Measurements from ENCODE around the gene YIPF5. TPM values are rescaled to one million over a fixed set of nuclear protein-coding genes. Genes with fewer than 3 reads are reported as not detected.
A peak's percentile ranks its signal among the peaks of the same experiment; 100 is the strongest.

Gene YIPF5
- total and polyA plus RNA-seq, 4 experiments from 2014 or later = 50.5 to 70.8 (median 62.4) TPM

GRCh38 chr5:144128844-144129243, 41.6 kb downstream of the YIPF5 start:
- Mint-ChIP-seq H3K27ac (no peak overlapping the region), H3K36me3 (no peaks in the 10 kb centered on the region), H3K27me3 (peaks cover 1% of the 10 kb centered on the region in 2 donors), H3K9me3 (peaks cover 0 to 3% (median 0%) of the 10 kb centered on the region in 8 donors), H3K4me3 (no peak overlapping the region), H3K4me1 (no peaks in the 10 kb centered on the region)
- no peak overlapping the region for H3K27ac ChIP-seq (ENCODE audit: low read depth, low read length)
- intact Hi-C loops (cut with micrococcal nuclease) = no loop called here
- H3K4me1 ChIP-seq (ENCODE audit: insufficient read depth, low read length) = no peaks in the 10 kb centered on the region
- no peaks in the 10 kb centered on the region for H3K9me3 ChIP-seq (ENCODE audit: control insufficient read depth in 1 of 2, low read length in 2 of 2)
- ChIA-PET CTCF (ENCODE audit: partially characterized antibody) (no interaction called here), POLR2A (ENCODE audit: partially characterized antibody) (no interaction called here)
- no peaks in the 10 kb centered on the region for H3K36me3 ChIP-seq (ENCODE audit: insufficient read depth, low read length)
- no peak for DNase-seq
- H3K4me3 ChIP-seq (ENCODE audit: low read length in 2 of 2) = no peak overlapping the region
- H3K27me3 ChIP-seq (ENCODE audit: insufficient read depth, low read length) = no peaks in the 10 kb centered on the region

DNA sequence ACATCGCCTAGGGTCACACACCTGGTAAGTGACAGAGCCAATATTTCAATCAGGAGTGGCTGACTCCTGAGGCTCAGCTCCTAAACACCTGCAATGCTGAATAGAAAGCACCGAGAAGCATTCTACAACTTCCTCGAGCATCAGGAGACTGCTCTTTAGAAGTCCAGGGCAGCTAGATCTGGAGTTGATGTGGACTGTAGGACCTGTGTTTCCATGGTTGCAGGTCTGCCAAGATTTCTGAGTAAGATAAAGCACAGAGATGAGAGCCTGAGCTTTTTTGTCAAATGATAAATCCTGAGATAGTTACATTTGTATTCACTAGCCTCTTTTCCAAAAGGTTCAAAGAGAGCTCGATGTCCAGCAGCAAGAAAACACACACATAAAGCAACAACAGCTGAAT, 43.8 kb downstream of the YIPF5 start:
- no peaks in the 10 kb centered on the region for H3K36me3 Mint-ChIP-seq
- H3K27ac ChIP-seq (ENCODE audit: low read depth, low read length) = no peak overlapping the region
- H3K27me3 ChIP-seq (ENCODE audit: insufficient read depth, low read length) = no peaks in the 10 kb centered on the region
- no peaks in the 10 kb centered on the region for H3K4me1 ChIP-seq (ENCODE audit: insufficient read depth, low read length)
- peaks cover 0 to 3% (median 0%) of the 10 kb centered on the region in 8 donors for H3K9me3 Mint-ChIP-seq
- no peak for DNase-seq
- H3K27me3 Mint-ChIP-seq = peaks cover 1% of the 10 kb centered on the region in 2 donors
- ChIA-PET CTCF (ENCODE audit: partially characterized antibody) (no interaction called here), POLR2A (ENCODE audit: partially characterized antibody) (no interaction called here)
- no peak overlapping the region for H3K4me3 Mint-ChIP-seq
- H3K27ac Mint-ChIP-seq = no peak overlapping the region
- no peaks in the 10 kb centered on the region for H3K9me3 ChIP-seq (ENCODE audit: control insufficient read depth in 1 of 2, low read length in 2 of 2)
- no peak overlapping the region for H3K4me3 ChIP-seq (ENCODE audit: low read length in 2 of 2)
- no peaks in the 10 kb centered on the region for H3K4me1 Mint-ChIP-seq
- no peaks in the 10 kb centered on the region for H3K36me3 ChIP-seq (ENCODE audit: insufficient read depth, low read length)
- intact Hi-C loops (cut with micrococcal nuclease) = no loop called here

DNA sequence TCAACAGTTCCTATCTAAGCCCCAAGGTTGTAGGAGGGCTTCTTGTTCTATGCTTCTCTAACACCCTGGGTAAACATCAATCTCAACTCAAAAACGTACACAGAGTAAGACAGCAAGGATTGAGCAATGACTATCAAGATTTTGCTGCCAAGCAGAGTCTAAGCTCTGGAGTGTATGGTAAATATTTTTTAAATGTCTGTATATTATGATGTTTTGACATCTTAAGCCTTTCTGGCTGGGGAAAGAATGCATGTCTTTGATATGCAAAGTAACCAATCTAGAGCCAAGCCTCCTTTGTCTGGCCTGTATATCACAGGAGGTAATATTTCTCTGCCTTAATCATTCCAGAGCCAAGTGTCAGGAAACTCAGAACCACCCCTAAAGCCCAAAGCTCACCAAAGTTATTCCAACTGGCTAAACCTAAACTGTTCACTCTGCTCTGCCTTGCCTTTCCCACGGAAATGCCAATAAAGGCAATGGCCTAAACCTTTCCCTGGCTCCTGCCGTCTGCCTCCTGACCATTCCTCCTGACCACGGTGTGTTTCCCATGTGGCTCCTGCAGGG, 45.2 kb downstream of the YIPF5 start:
- CTCF ChIA-PET (ENCODE audit: partially characterized antibody) = no interaction called here
- Mint-ChIP-seq H3K4me3 (no peak overlapping the region), H3K4me1 (no peaks in the 10 kb centered on the region), H3K9me3 (peaks cover 0 to 3% (median 0%) of the 10 kb centered on the region in 8 donors), H3K36me3 (no peaks in the 10 kb centered on the region), H3K27me3 (peaks cover 1% of the 10 kb centered on the region in 2 donors), H3K27ac (no peak overlapping the region)
- Histone ChIP-seq H3K4me1 (ENCODE audit: insufficient read depth, low read length) (no peaks in the 10 kb centered on the region), H3K4me3 (ENCODE audit: low read length in 2 of 2) (no peak overlapping the region), H3K27me3 (ENCODE audit: insufficient read depth, low read length) (no peaks in the 10 kb centered on the region), H3K9me3 (ENCODE audit: control insufficient read depth in 1 of 2, low read length in 2 of 2) (no peaks in the 10 kb centered on the region), H3K27ac (ENCODE audit: low read depth, low read length) (no peak overlapping the region), H3K36me3 (ENCODE audit: insufficient read depth, low read length) (no peaks in the 10 kb centered on the region)
- DNase-seq = no peak
- intact Hi-C loops (cut with micrococcal nuclease) = no loop called here
- POLR2A ChIA-PET (ENCODE audit: partially characterized antibody) = no interaction called here

DNA sequence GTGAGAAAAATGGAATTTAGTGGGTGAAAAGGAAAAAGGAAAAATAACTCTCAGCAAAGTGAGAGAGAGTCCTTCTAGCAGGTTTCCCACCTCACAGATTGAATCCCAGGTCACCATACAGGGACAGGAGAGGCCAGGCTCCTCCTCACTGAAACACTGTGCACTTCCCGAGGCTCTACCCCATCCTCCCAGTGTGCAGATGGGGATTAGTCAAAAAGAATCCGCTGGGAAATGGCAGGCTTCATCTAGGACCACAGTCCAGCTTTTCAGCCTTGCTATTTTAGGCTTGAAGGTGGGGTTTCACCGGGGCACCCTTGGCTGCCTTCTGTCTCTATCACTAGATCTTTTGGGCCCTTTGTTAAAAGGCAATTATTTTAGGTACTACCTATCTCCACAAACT, 47.8 kb downstream of the YIPF5 start:
- Mint-ChIP-seq H3K27me3 (no peaks in the 10 kb centered on the region), H3K4me3 (no peak overlapping the region), H3K27ac (no peak overlapping the region), H3K9me3 (peaks cover 0 to 3% (median 0%) of the 10 kb centered on the region in 8 donors), H3K4me1 (no peaks in the 10 kb centered on the region), H3K36me3 (no peaks in the 10 kb centered on the region)
- Histone ChIP-seq H3K4me1 (ENCODE audit: insufficient read depth, low read length) (no peaks in the 10 kb centered on the region), H3K36me3 (ENCODE audit: insufficient read depth, low read length) (no peaks in the 10 kb centered on the region), H3K4me3 (ENCODE audit: low read length in 2 of 2) (no peak overlapping the region), H3K27me3 (ENCODE audit: insufficient read depth, low read length) (no peaks in the 10 kb centered on the region), H3K27ac (ENCODE audit: low read depth, low read length) (no peak overlapping the region), H3K9me3 (ENCODE audit: control insufficient read depth in 1 of 2, low read length in 2 of 2) (no peaks in the 10 kb centered on the region)
- no peak for DNase-seq
- intact Hi-C loops (cut with micrococcal nuclease) = no loop called here
- ChIA-PET CTCF (ENCODE audit: partially characterized antibody) (no interaction called here), POLR2A (ENCODE audit: partially characterized antibody) (no interaction called here)

DNA sequence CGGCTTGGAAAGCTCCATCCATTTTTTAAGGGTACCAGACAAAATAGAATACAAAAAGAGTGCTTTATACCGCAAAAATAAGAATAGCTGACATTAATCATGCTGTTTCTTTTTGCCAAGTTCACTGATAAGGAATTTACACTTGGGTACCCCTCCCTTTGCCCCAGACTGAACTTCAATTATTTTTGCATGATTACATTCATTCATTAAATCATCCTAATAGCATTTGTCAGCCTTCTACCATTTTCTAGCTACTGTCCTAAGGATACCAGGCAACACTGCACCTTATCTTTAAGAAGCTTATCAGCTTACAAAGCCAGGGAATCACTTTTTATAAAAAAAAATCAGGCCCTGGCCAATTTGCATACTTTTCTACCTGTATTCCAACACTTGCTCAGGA, 48.4 kb downstream of the YIPF5 start:
- H3K27me3 ChIP-seq (ENCODE audit: insufficient read depth, low read length) = no peaks in the 10 kb centered on the region
- intact Hi-C loops (cut with micrococcal nuclease) = no loop called here
- no peaks in the 10 kb centered on the region for H3K27me3 Mint-ChIP-seq
- DNase-seq = no peak
- peaks cover 0 to 3% (median 0%) of the 10 kb centered on the region in 8 donors for H3K9me3 Mint-ChIP-seq
- no peaks in the 10 kb centered on the region for H3K4me1 ChIP-seq (ENCODE audit: insufficient read depth, low read length)
- H3K4me3 Mint-ChIP-seq = no peak overlapping the region
- H3K36me3 ChIP-seq (ENCODE audit: insufficient read depth, low read length) = no peaks in the 10 kb centered on the region
- ChIA-PET CTCF (ENCODE audit: partially characterized antibody) (interaction anchor here (1.2 to 1.4 kb wide), 2 partner anchors 82 to 1374 kb away, joined by 3 to 4 read pairs; no protein-coding TSS in a partner anchor), POLR2A (ENCODE audit: partially characterized antibody) (no interaction called here)
- no peak overlapping the region for H3K27ac ChIP-seq (ENCODE audit: low read depth, low read length)
- no peaks in the 10 kb centered on the region for H3K9me3 ChIP-seq (ENCODE audit: control insufficient read depth in 1 of 2, low read length in 2 of 2)
- no peak overlapping the region for H3K4me3 ChIP-seq (ENCODE audit: low read length in 2 of 2)
- no peaks in the 10 kb centered on the region for H3K36me3 Mint-ChIP-seq
- H3K4me1 Mint-ChIP-seq = no peaks in the 10 kb centered on the region
- no peak overlapping the region for H3K27ac Mint-ChIP-seq

DNA sequence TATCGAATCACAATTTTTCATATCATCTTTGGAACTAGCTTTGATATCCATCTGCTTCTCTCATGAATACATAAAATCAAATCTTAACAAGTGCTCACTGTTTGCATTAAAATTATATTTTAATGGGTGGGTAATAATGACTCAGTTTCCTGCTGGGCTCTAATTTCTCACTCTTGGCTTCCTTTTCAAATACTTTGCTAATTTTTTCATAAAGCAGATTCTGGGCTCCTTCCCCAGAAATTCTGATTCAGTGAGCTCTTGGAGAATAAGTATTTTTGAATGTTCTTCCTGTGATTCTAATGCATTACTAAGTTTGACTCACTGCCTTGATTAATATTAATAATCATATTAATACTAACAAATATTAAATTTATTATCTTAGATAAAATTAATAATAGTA, 48.9 kb downstream of the YIPF5 start:
- CTCF ChIA-PET (ENCODE audit: partially characterized antibody) = interaction anchor here (1.2 to 1.4 kb wide), 2 partner anchors 83 to 1373 kb away, joined by 3 to 4 read pairs; no protein-coding TSS in a partner anchor
- Histone ChIP-seq H3K4me1 (ENCODE audit: insufficient read depth, low read length) (no peaks in the 10 kb centered on the region), H3K36me3 (ENCODE audit: insufficient read depth, low read length) (no peaks in the 10 kb centered on the region), H3K27me3 (ENCODE audit: insufficient read depth, low read length) (no peaks in the 10 kb centered on the region), H3K27ac (ENCODE audit: low read depth, low read length) (no peak overlapping the region), H3K4me3 (ENCODE audit: low read length in 2 of 2) (no peak overlapping the region), H3K9me3 (ENCODE audit: control insufficient read depth in 1 of 2, low read length in 2 of 2) (no peaks in the 10 kb centered on the region)
- Mint-ChIP-seq H3K4me3 (no peak overlapping the region), H3K4me1 (no peaks in the 10 kb centered on the region), H3K27me3 (no peaks in the 10 kb centered on the region), H3K27ac (no peak overlapping the region), H3K36me3 (no peaks in the 10 kb centered on the region), H3K9me3 (peaks cover 0 to 3% (median 0%) of the 10 kb centered on the region in 8 donors)
- POLR2A ChIA-PET (ENCODE audit: partially characterized antibody) = no interaction called here
- intact Hi-C loops (cut with micrococcal nuclease) = no loop called here
- no peak for DNase-seq

DNA sequence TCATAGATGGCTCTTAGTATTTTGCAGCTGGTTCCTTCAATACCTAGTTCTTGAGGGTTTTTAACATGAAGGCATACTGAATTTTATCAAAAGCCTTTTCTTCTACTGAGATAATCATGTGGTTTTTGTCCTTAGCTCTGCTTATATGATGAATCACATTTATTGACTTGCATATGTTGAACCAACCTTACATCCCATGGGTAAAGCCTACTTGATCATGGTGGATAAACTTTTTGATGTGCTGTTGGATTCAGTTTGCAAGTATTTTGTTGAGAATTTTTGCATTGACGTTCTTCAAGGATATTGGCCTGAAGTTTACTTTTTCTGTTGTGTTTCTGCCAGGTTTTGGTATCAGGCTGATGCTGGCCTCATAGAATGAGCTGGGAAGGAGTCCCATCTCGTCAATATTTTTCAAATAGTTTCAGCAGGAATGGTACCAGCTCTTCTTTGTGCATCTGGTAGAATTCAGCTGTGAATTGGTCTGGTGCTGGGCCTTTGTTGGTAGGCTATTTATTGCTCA, 49.7 kb downstream of the YIPF5 start:
- intact Hi-C loops (cut with micrococcal nuclease) = no loop called here
- no peaks in the 10 kb centered on the region for H3K27me3 ChIP-seq (ENCODE audit: insufficient read depth, low read length)
- Mint-ChIP-seq H3K9me3 (peaks cover 0 to 3% (median 0%) of the 10 kb centered on the region in 8 donors), H3K27me3 (no peaks in the 10 kb centered on the region), H3K36me3 (no peaks in the 10 kb centered on the region), H3K27ac (peak overlapping the region in 1 of 7 donors; percentile 10), H3K4me1 (no peaks in the 10 kb centered on the region), H3K4me3 (no peak overlapping the region)
- no peak overlapping the region for H3K27ac ChIP-seq (ENCODE audit: low read depth, low read length)
- ChIA-PET CTCF (ENCODE audit: partially characterized antibody) (interaction anchor here (1.2 to 1.4 kb wide), 2 partner anchors 83 to 1373 kb away, joined by 3 to 4 read pairs; no protein-coding TSS in a partner anchor), POLR2A (ENCODE audit: partially characterized antibody) (no interaction called here)
- no peaks in the 10 kb centered on the region for H3K4me1 ChIP-seq (ENCODE audit: insufficient read depth, low read length)
- DNase-seq = no peak
- H3K9me3 ChIP-seq (ENCODE audit: control insufficient read depth in 1 of 2, low read length in 2 of 2) = no peaks in the 10 kb centered on the region
- no peaks in the 10 kb centered on the region for H3K36me3 ChIP-seq (ENCODE audit: insufficient read depth, low read length)
- no peak overlapping the region for H3K4me3 ChIP-seq (ENCODE audit: low read length in 2 of 2)
